ENCODE measurements around the gene LETMD1.
"Not testable (repeated sequence)": the region's sequence is repeated elsewhere in the genome, so short reads cannot be mapped to it uniquely, and the experiment has no call there.

LETMD1 gene

GRCh38 chr12:51013441-51013840, 34.7 kb upstream of the LETMD1 start:
- no peak overlapping the region for H3K4me3 ChIP-seq (ENCODE audit: low read depth, low read length)
- no peaks in the 10 kb centered on the region for H3K36me3 ChIP-seq (ENCODE audit: control insufficient read depth, insufficient read depth, low read length)
- H3K4me1 ChIP-seq (ENCODE audit: control insufficient read depth, insufficient read depth, low read length), result peaks cover 6% of the 10 kb centered on the region
- H3K27me3 ChIP-seq (ENCODE audit: control insufficient read depth, insufficient read depth, low read length), result no peaks in the 10 kb centered on the region
- no peak overlapping the region for H3K9ac ChIP-seq (ENCODE audit: low read depth, low read length)
- no peaks in the 10 kb centered on the region for H3K9me3 ChIP-seq (ENCODE audit: control insufficient read depth, insufficient read depth, low read length)

GRCh38 chr12:51014467-51014866, 33.7 kb upstream of the LETMD1 start:
- H3K9me3 ChIP-seq (ENCODE audit: control insufficient read depth, insufficient read depth, low read length); H3K4me1 ChIP-seq (ENCODE audit: control insufficient read depth, insufficient read depth, low read length); H3K27me3 ChIP-seq (ENCODE audit: control insufficient read depth, insufficient read depth, low read length); H3K36me3 ChIP-seq (ENCODE audit: control insufficient read depth, insufficient read depth, low read length); H3K9ac ChIP-seq (ENCODE audit: low read depth, low read length); H3K4me3 ChIP-seq (ENCODE audit: low read depth, low read length): not testable (repeated sequence)

- no peaks in the 10 kb centered on the region for H3K27me3 ChIP-seq (ENCODE audit: control insufficient read depth, insufficient read depth, low read length)
- H3K4me1 ChIP-seq (ENCODE audit: control insufficient read depth, insufficient read depth, low read length), result peaks cover 4% of the 10 kb centered on the region
- no peak overlapping the region for H3K9ac ChIP-seq (ENCODE audit: low read depth, low read length)
- H3K36me3 ChIP-seq (ENCODE audit: control insufficient read depth, insufficient read depth, low read length), result no peaks in the 10 kb centered on the region
- no peaks in the 10 kb centered on the region for H3K9me3 ChIP-seq (ENCODE audit: control insufficient read depth, insufficient read depth, low read length)
- no peak overlapping the region for H3K4me3 ChIP-seq (ENCODE audit: low read depth, low read length)
Observed at GRCh38 chr12:51017452-51017851, 30.7 kb upstream of the LETMD1 start.

- Histone ChIP-seq H3K27me3 (ENCODE audit: control insufficient read depth, insufficient read depth, low read length) (no peaks in the 10 kb centered on the region), H3K4me3 (ENCODE audit: low read depth, low read length) (no peak overlapping the region), H3K9me3 (ENCODE audit: control insufficient read depth, insufficient read depth, low read length) (no peaks in the 10 kb centered on the region), H3K4me1 (ENCODE audit: control insufficient read depth, insufficient read depth, low read length) (peaks cover 1% of the 10 kb centered on the region), H3K36me3 (ENCODE audit: control insufficient read depth, insufficient read depth, low read length) (no peaks in the 10 kb centered on the region), H3K9ac (ENCODE audit: low read depth, low read length) (no peak overlapping the region)
Observed at GRCh38 chr12:51018956-51019355, 29.2 kb upstream of the LETMD1 start.

- Histone ChIP-seq H3K9me3 (ENCODE audit: control insufficient read depth, insufficient read depth, low read length) (no peaks in the 10 kb centered on the region), H3K4me1 (ENCODE audit: control insufficient read depth, insufficient read depth, low read length) (peaks cover 8% of the 10 kb centered on the region), H3K4me3 (ENCODE audit: low read depth, low read length) (no peak overlapping the region), H3K36me3 (ENCODE audit: control insufficient read depth, insufficient read depth, low read length) (no peaks in the 10 kb centered on the region), H3K9ac (ENCODE audit: low read depth, low read length) (no peak overlapping the region), H3K27me3 (ENCODE audit: control insufficient read depth, insufficient read depth, low read length) (no peaks in the 10 kb centered on the region)
Observed at GRCh38 chr12:51019927-51020326, 28.2 kb upstream of the LETMD1 start.

- no peaks in the 10 kb centered on the region for H3K9me3 ChIP-seq (ENCODE audit: control insufficient read depth, insufficient read depth, low read length)
- H3K4me1 ChIP-seq (ENCODE audit: control insufficient read depth, insufficient read depth, low read length), result peaks cover 8% of the 10 kb centered on the region
- H3K4me3 ChIP-seq (ENCODE audit: low read depth, low read length), result no peak overlapping the region
- no peak overlapping the region for H3K9ac ChIP-seq (ENCODE audit: low read depth, low read length)
- no peaks in the 10 kb centered on the region for H3K36me3 ChIP-seq (ENCODE audit: control insufficient read depth, insufficient read depth, low read length)
- H3K27me3 ChIP-seq (ENCODE audit: control insufficient read depth, insufficient read depth, low read length), result no peaks in the 10 kb centered on the region
Observed at GRCh38 chr12:51020448-51021182, 27.5 kb upstream of the LETMD1 start.

- Histone ChIP-seq H3K9me3 (ENCODE audit: control insufficient read depth, insufficient read depth, low read length) (no peaks in the 10 kb centered on the region), H3K9ac (ENCODE audit: low read depth, low read length) (no peak overlapping the region), H3K4me3 (ENCODE audit: low read depth, low read length) (no peak overlapping the region), H3K27me3 (ENCODE audit: control insufficient read depth, insufficient read depth, low read length) (no peaks in the 10 kb centered on the region), H3K4me1 (ENCODE audit: control insufficient read depth, insufficient read depth, low read length) (peaks cover 8% of the 10 kb centered on the region), H3K36me3 (ENCODE audit: control insufficient read depth, insufficient read depth, low read length) (peaks cover 2% of the 10 kb centered on the region)
Observed at GRCh38 chr12:51021694-51022093, 26.4 kb upstream of the LETMD1 start.

- peak overlapping the region; percentile 63 for H3K4me3 ChIP-seq (ENCODE audit: low read depth, low read length)
- no peaks in the 10 kb centered on the region for H3K27me3 ChIP-seq (ENCODE audit: control insufficient read depth, insufficient read depth, low read length)
- peaks cover 2% of the 10 kb centered on the region for H3K36me3 ChIP-seq (ENCODE audit: control insufficient read depth, insufficient read depth, low read length)
- peak overlapping the region; percentile 32 for H3K9ac ChIP-seq (ENCODE audit: low read depth, low read length)
- H3K4me1 ChIP-seq (ENCODE audit: control insufficient read depth, insufficient read depth, low read length), result peaks cover 19% of the 10 kb centered on the region
- H3K9me3 ChIP-seq (ENCODE audit: control insufficient read depth, insufficient read depth, low read length), result no peaks in the 10 kb centered on the region
Observed at GRCh38 chr12:51023625-51024382, 24.3 kb upstream of the LETMD1 start.

- Histone ChIP-seq H3K4me1 (ENCODE audit: control insufficient read depth, insufficient read depth, low read length) (peaks cover 23% of the 10 kb centered on the region), H3K9ac (ENCODE audit: low read depth, low read length) (peak overlapping the region; percentile 86), H3K9me3 (ENCODE audit: control insufficient read depth, insufficient read depth, low read length) (no peaks in the 10 kb centered on the region), H3K36me3 (ENCODE audit: control insufficient read depth, insufficient read depth, low read length) (peaks cover 2% of the 10 kb centered on the region), H3K27me3 (ENCODE audit: control insufficient read depth, insufficient read depth, low read length) (no peaks in the 10 kb centered on the region), H3K4me3 (ENCODE audit: low read depth, low read length) (peak overlapping the region; percentile 63)
Observed at GRCh38 chr12:51025338-51025835, 22.7 kb upstream of the LETMD1 start.

- Histone ChIP-seq H3K9ac (ENCODE audit: low read depth, low read length) (peak within 1 kb of the TSS; percentile 87), H3K27me3 (ENCODE audit: control insufficient read depth, insufficient read depth, low read length) (no peaks in the 10 kb centered on the region), H3K4me3 (ENCODE audit: low read depth, low read length) (peak within 1 kb of the TSS; percentile 63), H3K9me3 (ENCODE audit: control insufficient read depth, insufficient read depth, low read length) (no peaks in the 10 kb centered on the region), H3K4me1 (ENCODE audit: control insufficient read depth, insufficient read depth, low read length) (peaks cover 23% of the 10 kb centered on the region), H3K36me3 (ENCODE audit: control insufficient read depth, insufficient read depth, low read length) (peaks cover 2% of the 10 kb centered on the region)
Observed at GRCh38 chr12:51025836-51026638, 22.1 kb upstream of the LETMD1 start, which contains the start of gene SLC11A2. SLC11A2 (minus strand) TSS chr12:51026384; CDS start chr12:51010728, 15,656 bp downstream.

GRCh38 chr12:51027342-51027835, 20.7 kb upstream of the LETMD1 start:
- peaks cover 2% of the 10 kb centered on the region for H3K36me3 ChIP-seq (ENCODE audit: control insufficient read depth, insufficient read depth, low read length)
- no peaks in the 10 kb centered on the region for H3K27me3 ChIP-seq (ENCODE audit: control insufficient read depth, insufficient read depth, low read length)
- H3K4me3 ChIP-seq (ENCODE audit: low read depth, low read length), result no peak overlapping the region
- no peaks in the 10 kb centered on the region for H3K9me3 ChIP-seq (ENCODE audit: control insufficient read depth, insufficient read depth, low read length)
- H3K9ac ChIP-seq (ENCODE audit: low read depth, low read length), result no peak overlapping the region
- peaks cover 23% of the 10 kb centered on the region for H3K4me1 ChIP-seq (ENCODE audit: control insufficient read depth, insufficient read depth, low read length)

All from iPS-15b (cell line).